HG03097 (cell line): ENCODE measurements around the gene DNASE1L1.

ENCODE experiments used
- ATAC-seq: cut with Tn5 transposase; IDR thresholded peaks from one replicate; pipeline ENCODE4 v1.9.1; 2021; ENCODE audit not compliant: unreplicated experiment, low FRiP score

Gene DNASE1L1

DNA sequence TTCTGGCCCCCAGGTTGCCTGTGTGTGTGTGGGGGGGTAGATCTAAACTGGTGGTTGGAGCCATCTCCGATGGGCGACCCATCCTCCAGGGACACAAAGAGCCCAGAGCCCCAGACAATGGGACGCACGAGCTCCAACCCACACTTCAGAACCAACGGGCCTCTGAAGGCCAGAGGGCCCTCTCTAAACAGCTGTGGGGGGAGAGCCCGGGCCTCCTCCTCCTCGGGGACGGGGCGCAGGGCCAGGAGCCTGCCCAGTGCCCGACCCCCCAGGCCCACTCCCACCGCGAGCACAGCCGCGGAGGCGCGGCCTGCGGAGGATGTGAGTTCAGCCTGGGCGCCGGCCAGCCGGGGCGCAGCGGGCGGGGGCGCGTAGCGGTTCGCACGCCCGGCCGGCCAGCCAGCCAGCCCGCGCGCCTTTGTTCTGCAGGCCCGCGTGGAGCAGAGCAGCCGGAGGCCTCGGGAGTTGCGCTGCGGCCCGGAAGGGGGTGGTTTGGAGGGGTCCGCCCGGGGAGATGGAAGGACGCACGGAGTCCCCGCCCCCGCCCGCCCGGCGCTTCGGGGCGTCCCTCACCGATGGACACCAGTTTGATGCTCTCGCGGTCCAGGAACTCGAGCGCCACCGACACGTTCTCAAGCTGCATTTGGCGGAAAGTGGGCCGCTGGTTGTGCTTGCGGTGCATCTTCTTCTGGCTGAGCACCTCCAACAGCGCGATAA is 38.6 kb downstream of the DNASE1L1 start:
- no peak for ATAC-seq

DNA sequence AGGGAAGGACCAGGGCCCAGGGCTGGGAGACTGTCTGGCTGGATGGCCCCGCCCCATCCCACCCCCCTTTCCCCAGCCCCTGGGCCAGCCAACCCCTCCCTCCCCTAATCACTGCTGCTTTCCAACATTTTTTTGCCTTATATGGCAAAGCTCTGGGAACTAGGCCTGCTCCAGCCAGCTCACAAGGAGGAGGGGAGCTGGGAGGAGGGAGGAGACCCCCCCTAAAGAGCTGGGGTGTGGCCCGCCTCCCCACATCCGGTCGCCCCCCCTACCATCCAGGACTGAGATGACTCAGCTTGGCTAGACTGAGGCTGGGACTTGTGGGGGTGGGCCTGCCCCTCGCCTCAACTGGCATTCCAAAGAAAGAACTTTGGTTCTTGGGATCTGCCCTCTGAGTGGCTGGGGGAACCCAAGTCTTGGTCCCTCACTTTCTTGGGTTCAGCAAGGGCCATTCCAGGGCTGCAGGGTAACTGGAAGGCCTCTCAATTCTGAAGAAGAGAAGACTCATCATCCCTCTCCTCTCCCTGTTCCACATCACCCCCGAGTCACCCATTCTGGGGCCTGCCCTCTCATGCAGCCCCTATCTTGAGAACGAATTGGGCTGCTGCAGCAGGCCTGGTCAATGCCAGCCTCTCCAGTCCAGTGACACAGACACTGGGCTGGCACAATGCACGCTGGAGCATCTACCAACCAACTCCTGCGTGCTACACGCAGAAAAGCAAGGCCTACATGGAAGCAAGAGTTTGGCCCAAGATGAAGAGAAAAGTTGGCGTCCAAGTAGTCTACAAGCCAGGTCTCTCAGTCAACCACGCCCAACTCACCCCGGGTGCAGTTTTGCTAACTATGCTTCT is 39.4 kb downstream of the DNASE1L1 start:
- no peak for ATAC-seq

DNA sequence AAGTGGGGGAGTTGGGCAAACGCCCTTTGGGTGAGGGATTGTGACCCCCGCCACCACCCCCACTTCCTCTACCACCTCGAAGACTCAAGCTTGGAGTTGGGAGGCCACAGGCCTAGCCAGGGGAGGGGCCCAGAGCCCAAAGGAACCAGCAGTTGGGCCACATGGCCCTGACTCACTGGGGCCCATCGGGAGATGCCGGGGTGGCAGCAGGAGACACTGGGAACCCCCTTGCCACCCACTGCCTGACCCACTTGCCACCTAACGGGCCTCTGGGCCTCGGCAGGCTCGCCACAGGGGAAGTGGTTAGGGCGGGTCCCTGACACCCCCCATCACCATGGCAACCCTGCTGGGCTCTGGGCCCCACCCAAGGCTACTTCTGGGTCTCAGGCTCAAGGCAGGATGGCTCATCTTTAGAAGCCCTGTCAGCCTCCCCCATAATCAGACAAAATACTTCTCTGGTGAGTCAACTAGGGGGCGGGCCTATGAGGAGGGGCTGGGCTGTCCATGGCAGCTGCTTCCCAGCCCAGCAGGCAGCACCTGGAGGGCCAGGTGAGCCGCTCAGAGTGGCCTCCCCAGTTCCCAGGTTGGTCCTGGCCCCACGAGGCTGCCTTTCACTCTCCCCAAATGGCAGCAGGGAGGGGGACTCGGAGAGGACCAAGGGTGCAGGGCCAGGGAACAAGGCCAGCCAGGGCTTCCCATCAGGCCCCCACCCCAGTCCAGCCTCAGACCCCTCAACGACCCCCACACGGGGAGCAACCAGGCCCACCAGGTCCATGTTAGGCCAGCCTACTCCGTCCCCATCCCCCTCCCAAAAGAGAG is 40.2 kb downstream of the DNASE1L1 start:
- ATAC-seq, result peak; percentile 25

DNA sequence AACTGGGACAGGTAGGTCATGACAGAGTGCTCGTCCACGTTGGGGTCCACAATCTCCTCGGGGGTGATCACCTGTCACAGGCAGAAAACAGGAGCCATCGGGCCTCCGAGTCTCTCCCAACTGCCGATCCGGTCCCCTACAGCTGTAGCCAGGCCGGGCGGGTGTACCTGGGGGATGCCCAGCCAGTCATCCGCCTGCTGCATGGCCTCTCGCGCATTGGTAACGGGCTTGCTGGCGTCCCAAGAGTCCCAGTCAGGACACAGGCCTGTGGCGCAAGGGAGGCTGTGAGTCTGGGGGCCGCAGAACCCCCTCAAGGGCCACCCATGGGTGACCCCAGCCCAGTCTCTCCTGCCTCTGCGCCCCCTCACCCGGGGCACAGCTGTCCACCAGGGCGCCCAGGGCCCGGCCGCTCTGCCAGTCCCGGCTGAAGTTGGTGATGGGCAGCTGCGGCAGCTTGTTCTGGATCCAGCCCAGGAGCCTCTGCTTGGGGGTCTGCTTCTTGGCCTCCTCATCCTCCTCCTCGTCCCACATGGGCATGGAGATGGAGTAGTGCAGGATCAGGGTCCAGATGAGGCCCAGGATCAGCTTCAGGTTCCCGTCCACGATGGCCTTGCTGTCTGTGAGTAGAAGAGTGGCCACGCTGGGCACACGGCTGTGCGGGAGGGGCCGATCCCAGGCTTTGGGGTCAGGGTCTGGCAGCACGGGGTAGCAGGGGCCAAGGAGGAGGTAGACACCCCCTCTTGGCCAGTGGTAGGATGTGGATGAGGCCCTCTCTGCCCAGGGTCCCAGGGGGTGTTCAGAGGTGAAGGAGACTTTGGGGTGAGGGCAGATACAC is 41.4 kb downstream of the DNASE1L1 start:
- no peak for ATAC-seq

DNA sequence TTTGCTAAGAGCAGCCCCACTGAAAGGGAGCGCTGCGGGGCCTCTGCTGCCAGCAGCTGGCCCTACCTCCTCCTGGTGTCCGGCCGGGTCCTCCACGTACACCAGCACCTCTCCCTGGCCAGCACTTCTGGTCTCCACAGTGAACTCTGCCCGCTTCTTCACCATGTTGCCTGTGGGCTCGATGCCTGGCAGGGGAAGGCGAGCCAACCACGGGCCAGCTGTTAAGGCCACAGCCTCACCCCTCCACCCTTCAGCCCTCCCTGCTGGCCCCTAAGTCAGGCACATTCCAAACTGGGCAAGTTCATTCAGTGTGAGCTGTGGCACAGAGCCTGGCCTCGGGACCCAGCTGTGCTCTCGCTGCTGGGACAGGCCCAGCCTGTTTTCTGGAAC is 42.4 kb downstream of the DNASE1L1 start:
- ATAC-seq, result no peak

DNA sequence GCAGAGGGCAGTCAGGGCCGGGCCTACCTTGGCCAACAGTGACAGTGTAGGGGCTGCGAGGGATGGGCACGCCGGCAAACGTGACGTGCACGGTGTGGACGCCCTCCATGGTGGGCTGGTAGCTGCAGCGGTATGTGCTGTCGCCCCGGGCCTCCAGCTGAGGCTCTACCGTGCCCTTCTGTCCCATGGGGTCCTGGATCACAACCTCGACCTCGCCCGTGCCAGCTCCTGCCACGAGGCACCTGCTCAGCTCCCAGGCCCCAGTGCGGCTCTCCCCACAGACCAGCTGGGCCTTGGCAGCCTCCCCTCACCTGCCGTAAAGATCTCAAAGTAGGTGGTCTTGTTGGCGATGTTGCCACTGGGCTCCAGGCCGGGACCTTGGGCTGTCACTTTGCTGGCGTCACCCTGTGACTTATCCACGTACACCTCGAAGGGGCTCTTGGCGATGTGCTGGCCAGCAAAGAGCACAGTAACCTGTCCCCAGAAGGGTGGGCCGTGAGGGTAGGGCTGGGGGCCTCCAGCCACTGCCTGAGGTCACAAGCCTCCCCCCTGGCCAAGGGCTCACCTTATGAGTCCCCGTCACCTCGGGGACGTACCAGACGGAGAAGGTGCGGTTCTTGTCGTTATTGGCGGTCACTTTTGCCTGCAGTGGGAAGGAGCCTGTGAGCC is 42.9 kb downstream of the DNASE1L1 start:
- ATAC-seq, result no peak

DNA sequence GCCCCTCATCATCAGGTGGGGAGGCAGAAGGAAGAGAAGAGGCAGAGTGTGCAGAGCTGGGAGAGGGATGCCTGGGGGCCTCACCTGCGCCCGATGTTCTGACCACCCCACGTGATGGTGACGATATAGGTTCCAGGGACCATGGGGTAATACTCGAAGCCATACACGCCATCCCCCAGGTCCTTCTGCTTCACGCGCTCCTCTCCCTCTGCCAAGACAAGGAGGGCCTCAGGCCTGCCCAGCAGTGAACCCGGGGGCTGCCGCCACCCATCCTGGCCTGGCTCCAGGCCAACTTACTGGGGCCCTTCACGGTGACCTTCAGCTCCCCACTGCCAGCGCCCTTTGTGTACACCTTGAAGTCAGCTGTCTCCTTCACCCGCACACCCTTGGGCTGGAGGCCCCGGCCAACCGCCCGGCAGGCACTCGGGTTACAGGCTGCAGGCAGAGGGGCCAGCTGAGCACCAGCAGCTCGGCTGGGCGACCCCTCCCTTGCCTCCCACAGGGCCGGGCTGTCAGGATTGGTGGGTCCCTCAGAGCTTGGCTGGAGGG is 43.9 kb downstream of the DNASE1L1 start:
- ATAC-seq, result no peak

DNA sequence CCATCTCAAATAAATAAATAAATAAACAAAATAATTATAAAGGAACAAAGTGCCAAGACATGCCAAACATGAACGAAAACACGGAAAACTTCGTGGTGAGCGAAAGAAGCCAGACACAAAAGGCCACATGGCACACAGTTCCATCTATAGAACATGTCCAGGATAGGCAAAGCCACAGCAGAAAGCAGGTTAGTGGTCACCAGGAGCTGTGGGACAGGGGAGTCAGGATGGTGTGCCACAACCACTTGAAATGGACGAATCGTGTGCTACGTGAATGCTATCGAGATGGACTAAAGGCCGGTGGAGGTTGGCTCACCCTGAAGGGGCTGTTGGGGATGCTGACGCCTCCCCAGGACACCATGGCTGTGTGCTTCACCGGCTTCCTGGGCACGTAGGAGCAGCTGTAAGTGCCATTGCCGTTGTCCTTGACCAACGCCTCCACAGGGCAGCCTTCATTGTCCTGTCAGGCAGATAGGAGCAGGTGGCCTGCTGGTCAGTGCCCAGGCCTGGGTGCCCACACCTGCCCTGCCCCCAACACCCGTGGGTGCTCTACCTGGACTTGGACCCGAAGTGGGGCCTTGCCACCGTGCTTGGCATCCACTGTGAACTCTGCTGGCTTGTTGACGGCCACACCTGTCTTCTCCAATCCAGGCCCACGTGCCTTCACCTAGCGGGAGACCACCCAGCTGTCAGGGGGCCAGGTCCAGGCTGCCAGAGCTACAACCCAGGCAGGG is 45.2 kb downstream of the DNASE1L1 start:
- no peak for ATAC-seq

DNA sequence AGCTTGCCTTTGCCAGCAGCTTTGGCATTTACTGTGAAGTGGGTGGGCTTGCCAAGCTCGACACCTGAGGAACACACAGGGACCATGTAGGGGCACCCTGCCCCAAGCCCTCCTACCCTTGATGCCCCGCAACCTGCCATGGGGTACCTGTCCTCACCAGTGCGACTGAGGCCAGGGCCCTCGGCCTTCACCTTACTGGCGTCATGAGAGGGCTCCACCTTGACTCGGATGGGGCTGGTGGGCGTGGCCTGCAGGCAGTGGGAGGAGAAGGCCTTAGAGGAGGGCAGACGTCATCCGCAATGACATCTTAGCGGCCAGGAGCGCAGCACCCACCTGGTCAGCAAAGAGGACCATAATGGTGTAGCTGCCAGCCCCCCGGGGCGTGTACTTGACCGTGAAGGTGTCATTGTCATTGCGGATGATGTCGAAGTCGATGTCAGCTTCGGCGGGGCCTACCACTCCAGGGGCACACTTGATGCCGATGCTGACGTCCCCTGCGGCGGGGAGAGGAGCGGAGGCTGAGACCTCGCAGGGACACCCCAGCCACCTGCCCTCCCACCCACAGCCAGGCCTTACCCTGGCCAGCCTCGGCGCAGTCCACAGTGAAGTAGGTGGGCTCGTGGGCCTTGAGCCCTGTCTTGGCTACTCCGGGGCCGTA is 46.8 kb downstream of the DNASE1L1 start:
- ATAC-seq, result no peak

DNA sequence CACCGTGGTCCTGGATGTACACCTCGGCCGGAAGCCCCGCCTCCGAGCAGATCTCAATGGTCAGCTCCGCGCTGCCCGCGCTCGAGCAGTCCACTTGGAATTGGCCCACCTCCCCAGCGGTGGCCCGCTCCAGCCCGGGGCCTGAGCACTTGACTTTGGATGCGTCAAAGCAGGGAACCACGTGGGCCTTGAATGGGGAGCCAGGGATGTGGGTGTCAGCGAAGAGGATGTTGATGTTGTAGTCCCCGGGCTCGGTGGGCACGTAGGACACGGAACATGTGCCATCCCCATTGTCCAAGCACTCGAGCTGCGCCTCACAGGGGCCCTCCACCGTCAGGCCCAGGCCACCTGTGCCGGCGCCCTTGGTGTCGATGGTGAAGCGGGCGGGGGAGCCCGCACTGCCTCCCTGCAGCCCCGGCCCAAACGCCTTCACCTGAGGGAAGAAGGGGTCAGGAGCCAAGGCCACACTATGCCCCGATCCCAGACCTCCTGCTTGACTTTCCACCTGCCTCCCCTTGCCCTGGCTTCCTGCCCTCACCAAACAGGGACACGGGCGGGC is 48.8 kb downstream of the DNASE1L1 start:
- no peak for ATAC-seq

DNA sequence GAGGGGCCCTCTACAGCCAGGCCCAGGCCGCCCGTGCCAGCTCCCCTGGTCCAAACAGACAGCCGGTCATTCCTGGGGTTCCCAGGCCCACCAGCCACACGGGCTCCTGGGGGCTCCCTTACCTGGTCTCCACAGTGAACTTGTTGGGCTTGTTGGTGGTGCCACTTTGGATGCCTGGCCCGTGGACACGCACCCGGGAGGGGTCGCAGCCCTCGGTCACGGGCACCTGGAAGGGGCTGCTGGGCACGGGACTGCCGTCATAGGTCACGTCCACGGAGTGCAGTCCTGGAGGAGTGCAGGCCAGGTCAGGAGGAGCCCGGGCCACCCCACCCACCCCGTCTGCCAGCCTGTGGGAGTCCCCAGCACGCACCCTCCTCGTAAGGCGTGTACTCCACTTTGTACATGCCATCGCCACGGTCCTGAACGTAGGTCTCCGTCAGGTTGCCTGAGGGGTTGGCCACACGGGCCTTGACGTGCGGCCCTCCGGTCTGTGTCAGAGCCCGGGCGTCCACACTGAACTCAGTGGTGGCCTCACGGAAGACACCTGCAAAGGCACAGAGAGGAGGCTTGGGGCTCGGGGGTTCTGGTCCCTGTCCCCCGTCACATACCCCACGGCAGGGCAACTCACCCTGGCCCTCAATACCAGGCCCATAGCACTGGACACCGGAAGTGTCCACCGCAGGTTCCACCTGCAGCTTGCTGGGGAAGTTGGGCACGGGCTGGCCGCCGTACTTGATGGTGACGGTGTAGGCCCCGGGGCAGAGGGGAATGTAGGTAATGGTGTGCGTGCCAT is 49.5 kb downstream of the DNASE1L1 start:
- ATAC-seq, result no peak

DNA sequence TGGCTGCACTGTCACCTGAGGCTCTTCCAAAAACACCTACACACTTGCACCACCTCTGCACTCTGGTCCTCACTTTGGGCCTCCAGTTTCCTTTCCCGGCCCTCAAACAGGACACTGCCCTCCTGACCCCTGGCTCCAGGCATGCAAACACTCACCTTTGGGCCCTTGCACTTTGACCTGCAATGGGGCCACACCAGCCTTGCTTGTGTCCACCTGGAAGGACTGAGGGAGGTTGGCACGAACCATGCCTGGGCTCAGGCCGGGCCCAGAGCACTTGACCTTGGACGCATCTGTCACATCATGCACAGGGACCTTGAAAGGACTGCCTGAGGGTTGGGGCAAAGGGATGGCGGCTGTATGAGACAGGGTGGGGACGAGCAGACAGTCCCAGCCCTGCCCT is 50.2 kb downstream of the DNASE1L1 start:
- ATAC-seq, result no peak

DNA sequence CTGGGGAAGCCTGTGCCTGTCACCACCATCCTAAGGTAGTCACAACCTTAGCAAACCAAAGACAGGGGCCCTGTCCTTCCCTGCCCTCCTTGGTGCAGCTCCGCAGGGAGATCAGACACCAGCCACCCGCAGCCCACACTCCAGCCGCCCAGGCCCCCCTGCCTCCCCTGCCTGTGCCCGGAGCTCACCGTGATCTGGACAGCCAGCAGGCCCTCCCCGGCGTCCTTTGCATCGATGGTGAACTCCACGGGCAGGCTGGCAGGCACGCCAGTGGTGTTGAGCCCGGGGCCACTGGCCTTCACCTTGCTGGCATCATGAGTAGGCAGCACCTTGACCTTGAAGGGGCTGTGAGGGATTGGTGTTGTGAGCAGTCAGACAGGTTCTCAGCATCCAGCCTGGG is 51.0 kb downstream of the DNASE1L1 start:
- no peak for ATAC-seq

DNA sequence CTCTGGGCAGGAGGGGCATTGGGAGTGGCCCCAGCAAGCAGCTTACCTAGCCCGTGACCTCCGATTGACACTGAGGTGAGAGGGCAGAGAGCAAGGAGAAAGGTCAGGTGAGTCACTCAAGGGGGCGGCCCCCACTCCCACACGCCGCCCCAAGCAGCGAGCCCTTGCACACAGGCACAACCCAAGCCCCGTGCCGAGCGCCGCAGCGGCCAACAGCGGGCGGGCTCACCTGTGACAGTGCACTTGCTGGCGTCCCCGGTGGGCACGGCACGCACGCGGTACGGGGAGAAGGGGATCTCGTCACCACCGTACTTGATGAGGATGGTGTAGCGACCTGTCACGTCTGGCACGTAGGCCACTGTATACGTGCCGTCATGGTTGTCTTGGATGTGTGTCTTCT is 51.8 kb downstream of the DNASE1L1 start:
- ATAC-seq, result no peak

DNA sequence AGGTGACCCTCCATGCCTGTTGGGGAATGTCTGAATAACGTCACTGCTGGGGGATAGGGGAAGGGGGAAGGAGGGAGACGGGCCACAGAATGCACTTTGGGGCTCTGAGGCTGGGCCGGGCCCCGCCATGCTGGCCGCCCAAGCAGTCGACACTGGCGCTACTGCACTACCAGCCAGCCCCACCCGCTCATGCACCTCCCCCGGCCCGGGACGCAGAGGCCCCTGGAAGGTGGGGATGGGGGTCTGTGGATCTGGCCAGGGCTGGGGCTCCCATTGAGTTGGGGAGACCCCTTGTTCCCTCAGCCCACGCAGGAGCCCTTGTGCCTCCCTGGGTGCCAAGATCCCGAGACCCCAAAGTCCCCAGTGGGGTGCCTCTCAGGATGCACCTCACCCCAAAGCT is 52.5 kb downstream of the DNASE1L1 start:
- ATAC-seq, result no peak

DNA sequence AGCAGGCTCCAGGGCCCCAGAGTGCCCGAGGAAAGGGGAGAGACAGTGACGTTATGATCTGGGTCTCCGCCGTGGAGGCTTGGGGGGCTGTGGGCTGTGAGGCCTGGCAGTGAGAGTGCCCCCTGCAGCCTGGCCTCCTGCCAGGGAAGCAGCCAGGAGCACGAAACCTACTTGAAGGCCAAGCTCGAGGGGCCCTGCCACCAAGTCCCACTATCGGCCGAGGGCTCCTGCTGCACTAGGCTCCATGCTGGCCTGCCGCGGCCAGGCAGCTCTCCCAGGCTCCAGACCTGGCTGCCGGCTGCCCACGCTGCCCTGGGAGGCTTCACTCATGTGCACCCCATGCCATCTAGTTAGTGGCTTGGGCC is 53.3 kb downstream of the DNASE1L1 start:
- ATAC-seq, result no peak

DNA sequence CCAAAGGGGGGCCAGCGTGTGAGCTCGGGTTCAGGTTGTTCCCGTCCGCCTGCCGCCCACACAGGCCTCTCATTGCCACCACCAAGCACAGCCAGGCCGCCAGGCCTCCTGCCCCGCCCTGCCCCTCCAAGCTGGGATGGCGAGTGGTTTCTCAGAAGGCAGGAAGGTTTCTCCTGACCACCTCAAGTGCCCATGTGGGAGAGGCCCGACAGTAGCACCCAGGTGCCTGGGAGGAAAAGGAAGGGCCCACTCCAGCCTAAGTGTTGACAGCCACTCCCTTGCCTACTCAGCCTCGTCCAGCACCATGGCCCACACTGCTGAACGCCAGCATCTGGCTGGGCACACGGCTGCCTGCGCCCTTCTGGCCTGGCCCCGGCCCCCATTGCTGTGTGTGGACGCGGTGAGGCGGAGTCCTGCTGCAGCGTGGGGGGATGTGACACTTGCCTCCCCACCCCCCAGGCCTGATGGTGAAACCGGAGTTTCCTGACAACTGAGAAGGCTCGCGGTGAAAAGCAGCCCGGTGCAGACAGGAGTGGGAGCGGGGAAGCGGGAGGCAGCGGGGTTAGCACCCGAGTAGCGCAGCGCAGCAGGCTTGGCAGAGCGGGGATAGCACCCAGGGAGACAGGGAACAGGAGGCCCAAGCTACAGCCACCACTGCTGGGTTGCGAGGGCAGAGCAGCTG is 53.8 kb downstream of the DNASE1L1 start:
- ATAC-seq, result no peak
